HG03025 (cell line): ENCODE results near the gene ANO2.

Source experiments
- ATAC-seq: cut with Tn5 transposase; IDR thresholded peaks from one replicate; pipeline ENCODE4 v1.9.1; 2021; ENCODE audit warnings: mild to moderate bottlenecking, moderate library complexity; ENCODE audit not compliant: unreplicated experiment, low FRiP score

ANO2 gene

DNA sequence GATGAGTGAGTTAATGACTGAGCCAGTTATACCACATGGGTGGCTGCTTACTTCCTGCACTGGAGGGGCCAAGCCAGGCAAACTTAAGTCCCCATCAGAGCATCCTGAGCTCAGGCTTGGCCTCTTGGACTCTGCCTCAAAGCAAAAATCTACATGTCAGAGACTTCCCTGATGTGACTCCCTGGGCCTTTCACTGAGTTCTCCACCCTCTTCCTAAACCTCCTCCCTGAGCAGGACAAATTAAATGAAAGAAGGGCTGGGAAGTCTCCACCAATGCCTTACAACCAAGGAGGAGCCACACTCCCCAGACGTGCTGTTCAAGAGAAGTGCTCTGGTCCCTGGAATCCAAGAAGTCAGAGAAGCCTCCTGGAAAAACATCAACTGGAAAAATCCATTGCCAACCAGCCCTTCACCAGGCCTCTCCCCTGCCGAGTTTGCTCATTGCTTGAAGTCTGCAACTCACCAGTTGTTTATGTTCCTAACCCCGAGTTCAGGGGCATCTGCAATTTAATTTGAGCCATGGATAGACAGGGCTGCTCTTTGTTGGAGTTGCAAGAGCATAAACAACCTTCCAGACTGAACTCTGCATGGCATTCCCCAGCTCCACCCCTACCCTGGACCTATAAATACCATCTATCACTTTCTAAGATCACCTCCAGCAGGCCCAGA, 160.5 kb downstream of the ANO2 start:
- no peak for ATAC-seq

DNA sequence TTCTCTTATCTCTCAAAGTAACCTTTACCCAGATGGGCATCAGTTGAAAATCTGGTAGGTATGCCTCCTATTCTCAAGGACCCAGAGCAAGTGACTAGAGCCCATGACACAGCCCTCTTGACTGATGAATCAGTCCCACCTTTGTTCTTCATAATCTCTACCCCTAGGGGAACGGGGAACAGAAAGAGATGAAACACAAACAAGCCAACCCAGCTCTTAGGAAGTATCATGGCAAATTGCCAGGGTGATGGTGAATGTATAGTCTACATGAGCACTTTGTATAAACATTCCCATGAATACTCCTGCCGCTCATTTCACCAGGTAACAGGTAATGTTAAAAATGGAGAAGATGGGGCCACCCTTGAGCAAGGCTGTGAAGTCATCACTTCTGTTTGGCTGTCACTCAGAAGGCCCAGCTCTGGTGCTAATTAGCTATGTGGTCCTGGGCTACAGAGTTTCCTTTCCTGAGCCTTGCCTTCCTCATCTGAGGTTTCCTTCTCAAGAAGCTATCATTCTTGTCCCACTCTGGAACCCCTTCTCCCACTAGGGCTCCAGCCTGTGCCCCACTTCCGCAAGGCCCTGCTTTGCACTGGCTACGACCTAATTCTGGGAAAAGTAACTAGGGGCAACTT, 161.7 kb downstream of the ANO2 start:
- ATAC-seq: no peak

GRCh38 chr12:5780536-5780935, 164.5 kb downstream of the ANO2 start:
- no peak for ATAC-seq

DNA sequence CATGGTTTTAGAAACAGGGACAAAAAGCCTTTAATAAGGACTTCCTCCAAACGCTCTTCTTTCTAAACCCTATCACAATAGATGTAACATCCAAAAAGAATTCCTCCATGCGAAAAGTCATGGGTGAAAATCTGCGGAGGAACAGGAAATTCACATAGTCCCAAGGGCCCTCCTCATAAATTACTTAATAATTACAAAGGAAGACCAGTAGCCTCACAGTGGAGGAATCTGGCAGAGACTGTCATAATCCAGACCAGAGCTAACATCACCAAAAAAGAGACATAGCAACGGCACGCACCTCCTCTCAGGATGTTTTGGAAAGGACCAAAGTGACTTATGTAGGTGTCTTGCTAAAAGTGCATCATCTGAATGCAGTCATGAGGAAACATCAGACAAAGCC, 165.7 kb downstream of the ANO2 start:
- ATAC-seq: no peak

GRCh38 chr12:5778821-5779220, 166.2 kb downstream of the ANO2 start:
- no peak for ATAC-seq

DNA sequence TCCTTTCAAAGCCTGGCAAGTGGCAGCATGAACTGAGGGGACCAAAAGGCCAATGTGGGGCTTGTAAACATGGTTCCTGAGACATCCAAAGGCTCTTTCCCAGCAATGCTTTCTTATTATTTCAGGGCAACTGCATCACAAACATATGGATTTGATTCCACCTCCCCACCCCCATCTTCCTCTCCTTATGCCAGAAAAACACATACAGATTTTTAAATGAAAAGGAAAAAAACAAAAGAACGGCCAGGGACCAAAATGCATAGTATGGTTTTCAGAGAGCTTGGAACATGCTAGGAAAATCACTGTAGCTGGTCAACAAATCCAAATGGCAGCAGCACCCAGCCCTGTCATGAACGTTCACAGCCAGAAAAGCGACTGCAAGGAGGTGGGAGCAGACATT, 167.6 kb downstream of the ANO2 start:
- no peak for ATAC-seq

- ATAC-seq: no peak
Measured at GRCh38 chr12:5776091-5776490, 169.0 kb downstream of the ANO2 start.

GRCh38 chr12:5773550-5773949, 171.5 kb downstream of the ANO2 start:
- ATAC-seq: no peak

DNA sequence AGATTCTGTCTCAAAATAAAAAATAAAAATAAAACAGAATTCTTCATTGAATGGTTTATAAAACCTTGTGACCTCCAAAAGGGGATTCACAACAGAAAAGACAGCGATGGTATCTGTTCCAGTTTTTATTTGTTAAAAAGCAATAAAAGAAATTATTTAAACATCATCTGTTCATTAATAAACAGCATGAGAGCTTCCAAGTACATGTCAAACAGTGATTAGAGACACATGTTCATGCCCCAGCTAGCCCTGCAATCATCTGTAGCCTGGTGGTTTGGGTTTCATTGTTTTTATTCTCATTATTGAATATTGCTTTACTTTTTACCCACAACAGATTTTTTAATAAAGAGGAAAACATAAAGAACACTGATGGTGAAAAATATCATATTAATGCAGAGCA, 173.3 kb downstream of the ANO2 start:
- ATAC-seq: no peak

- ATAC-seq: no peak
Measured at GRCh38 chr12:5770727-5771126, 174.3 kb downstream of the ANO2 start.

DNA sequence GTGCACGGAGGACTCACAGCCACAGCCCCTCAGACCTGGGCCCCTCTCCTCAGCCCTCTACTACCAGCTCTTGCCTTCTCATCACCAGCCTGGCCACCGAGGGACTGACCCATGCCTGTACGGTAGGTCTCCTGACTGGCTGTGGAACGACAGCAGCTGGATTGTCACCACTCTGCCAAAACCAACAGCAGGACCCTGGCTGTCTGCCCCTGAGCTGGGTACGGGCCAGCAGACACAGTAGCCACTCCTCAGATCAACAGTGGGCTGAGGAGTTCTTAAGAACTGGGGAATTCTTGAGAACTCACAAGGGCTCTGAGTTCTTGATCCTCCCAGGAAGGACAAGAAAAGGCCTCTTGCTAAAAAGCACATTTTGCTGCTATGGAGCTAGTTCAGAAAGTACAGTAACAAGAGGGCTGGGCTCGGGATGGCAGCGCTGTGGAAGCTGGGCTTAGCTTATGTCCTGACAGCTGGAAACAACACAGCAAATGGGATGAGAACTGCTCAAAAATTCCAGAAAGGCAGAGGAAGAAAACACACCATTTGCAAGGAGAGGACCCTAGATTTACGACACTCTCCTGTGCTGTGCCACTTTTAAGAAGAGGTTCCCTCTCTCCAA, 176.4 kb downstream of the ANO2 start:
- no peak for ATAC-seq

GRCh38 chr12:5768171-5768570, 176.9 kb downstream of the ANO2 start:
- ATAC-seq: no peak

GRCh38 chr12:5758347-5758746, 186.7 kb downstream of the ANO2 start:
- no peak for ATAC-seq

DNA sequence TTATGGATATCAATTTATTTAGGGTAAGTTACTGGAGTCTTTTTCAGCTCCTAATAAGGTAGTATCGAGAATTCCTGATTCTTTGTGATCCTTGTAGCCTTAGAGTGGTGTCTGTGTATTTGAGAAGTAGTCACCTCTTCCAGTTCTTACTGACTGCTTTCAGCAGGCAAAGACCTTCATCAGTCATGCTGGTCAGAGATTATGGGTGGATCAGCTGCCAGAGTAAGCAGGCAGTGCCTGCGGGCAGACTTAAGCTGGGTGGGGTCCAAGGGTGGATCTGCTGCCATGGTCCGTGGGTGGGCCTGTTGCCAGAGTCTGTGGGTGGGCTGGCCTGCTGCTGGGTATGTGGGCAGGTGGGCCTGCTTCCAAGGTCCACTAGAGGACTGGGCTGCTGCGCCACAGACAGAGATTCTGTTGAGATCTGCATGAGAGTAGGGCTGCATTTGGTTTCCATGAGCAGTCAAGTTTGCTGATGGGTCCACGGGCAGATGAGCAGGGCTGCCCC, 188.7 kb downstream of the ANO2 start:
- no peak for ATAC-seq

DNA sequence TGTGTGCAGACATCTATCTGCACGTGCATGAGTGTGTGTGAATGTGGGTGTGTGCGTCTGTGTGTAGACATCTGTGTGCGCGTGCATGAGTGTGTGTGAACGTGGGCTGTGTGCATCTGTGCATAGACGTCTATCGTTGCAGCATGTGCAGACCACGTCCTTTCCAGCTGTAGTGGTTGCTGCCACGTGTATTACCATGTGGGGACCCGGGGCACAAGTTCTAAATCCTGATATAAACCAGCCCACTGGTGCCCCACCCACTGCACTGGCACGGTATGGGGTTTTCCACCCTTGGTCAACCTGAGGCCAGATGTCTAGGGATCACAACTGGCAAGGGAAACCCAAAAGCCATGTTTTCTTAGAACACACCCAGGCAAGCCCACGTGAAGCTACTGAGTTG, 197.0 kb downstream of the ANO2 start:
- no peak for ATAC-seq

DNA sequence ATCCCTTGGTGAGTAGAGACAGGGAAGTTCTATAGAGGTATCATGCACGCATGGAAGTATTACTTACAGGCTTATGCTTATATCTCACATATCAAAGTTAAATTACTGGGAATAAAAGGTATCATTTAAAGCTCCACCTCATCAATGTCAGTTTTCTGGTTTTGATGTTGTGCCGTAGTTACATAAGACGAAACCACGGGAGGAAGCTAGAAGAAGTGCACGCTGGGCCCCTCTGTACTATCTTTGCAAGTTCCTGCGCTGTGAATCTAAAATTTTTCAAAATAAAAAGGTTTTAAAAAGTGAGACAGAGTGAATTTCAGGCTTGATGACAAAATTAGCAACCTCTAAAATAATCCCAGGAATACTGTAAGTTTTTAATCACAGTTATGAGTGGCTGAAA, 198.1 kb downstream of the ANO2 start:
- no peak for ATAC-seq

DNA sequence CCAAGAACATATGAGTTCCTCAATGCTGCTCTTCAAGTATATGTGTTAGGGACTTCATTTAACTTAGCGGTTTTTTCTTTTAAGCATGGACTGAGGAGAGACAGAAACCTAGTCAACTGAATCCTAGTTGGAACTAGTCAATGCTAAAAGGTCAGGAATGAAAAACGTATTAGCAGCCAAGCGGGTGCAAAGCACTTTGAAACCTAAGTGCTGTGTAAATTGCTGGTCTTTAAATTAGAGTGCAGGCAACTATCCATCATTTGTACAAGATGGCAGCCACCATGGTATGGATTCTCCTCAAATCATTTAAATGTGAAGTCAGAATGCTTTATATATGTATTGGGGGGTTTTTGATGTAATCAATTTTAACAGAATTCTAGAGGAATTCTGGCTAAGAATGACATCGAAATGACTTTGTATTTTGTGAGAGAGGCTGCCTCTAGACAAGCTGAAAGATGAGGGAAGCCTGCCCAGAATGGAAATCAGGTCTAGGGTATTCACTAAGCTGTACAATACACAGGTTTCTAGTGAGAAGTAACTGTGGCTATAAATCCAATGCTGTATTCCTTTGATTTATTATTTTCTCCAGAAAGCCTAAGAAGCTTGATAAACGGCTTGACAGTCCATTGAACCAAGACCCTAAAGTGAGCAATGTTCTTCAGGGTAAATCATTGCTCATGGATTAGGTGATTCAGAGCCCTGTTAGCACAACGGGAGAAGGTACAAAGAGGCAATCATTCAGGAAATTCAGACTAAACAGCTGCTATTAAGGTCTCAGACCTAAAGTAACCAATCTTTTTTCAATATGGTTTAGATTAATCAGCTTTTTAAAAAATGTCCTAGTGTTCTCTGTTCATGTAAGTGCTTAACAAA, 198.8 kb downstream of the ANO2 start:
- no peak for ATAC-seq

DNA sequence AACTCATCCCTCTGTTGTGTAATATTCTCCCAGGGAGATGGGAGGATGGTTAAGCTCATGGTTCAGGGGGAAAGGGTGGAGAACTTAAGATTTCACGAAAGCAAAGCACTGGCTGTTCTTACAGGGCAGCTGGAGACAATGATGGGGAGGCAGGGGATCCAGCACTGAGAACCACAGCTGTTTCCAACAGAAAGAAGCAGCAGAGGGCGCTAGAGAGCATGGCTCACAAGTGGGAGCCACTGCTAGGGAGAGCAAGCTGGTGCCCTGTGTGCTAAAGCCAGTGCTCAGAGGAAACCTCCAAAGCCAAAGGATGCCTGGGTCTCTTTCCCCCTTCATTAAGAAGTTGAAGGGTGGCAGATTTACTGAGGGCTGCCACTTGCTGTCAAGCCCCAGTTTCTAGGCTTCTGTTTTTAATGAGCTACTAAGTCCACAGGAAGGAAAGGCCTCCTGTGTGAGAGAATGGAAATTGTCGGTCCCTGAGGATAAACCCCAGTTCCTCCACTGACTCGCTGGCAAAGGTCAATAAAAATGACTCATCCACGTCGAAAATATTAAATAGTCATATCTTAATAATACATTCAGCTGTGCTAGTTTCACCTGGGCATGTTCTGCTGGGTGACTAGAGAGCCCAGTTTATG, 199.7 kb downstream of the ANO2 start:
- no peak for ATAC-seq

DNA sequence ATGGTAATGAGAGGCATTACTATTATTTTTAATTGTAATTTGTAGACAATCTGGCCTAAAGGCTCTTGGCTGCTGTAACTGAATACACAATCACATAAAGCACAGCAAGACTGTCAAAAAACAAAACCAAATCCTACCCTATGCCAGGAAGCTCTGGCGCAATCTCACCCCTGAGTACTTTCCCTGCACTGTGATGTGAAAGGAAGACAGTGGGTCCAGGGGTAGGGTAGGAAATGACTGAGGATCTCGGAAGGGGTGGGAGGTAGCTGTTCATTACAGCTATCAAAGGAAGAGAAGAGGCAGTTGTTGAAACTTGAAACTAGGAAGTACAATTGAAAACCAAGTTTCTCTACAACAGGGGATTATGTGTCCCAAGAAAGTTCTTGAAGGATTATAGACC, 202.8 kb downstream of the ANO2 start:
- no peak for ATAC-seq

GRCh38 chr12:5739917-5740316, 205.1 kb downstream of the ANO2 start:
- ATAC-seq: no peak

- no peak for ATAC-seq
Measured at GRCh38 chr12:5737778-5738177, 207.3 kb downstream of the ANO2 start.
